NCI-H748 (cell line): ENCODE results near the gene TSPYL1.

Source experiments
- DNase-seq: peaks from one replicate; lab custom pipeline; 2025; ENCODE audit not compliant: unreplicated experiment; lab: John Stamatoyannopoulos, UW

The TSPYL1 gene

DNA sequence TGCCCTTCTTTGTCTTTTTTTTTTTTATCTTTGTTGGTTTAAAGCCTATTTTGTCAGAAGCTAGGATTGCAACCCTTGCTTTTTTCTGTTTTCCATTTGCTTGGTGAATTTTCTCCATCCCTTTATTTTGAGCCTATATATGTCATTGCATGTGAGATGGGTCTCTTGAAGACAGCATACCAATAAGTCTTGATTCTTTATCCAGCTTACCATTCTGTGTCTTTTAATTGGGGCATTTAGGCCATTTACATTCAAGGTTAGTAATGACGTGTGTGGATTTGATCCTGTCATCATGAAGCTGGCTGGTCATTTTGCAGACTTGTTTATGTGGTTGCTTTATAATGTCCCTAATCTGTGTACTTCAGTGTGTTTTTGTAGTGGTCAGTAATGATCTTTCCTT lies 16.4 kb downstream of the TSPYL1 start:
- DNase-seq, result no peak

DNA sequence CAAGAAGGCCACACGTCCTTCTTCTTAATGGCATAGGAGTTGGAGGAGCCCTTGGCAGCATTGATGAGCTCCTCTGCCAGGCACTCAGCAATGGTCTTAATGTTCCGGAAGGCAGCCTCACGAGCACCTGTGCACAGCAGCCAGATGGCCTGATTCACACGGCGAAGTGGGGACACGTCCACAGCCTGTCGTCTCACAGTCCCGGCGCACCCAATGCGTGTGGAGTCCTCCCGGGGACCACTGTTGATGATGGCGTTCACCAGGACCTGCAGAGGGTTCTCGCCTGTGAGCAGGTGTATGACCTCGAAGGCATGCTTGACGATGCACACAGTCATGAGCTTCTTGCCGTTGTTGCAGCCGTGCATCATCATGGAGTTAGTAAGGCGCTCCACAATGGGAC lies 21.2 kb downstream of the TSPYL1 start:
- DNase-seq, result no peak

DNA sequence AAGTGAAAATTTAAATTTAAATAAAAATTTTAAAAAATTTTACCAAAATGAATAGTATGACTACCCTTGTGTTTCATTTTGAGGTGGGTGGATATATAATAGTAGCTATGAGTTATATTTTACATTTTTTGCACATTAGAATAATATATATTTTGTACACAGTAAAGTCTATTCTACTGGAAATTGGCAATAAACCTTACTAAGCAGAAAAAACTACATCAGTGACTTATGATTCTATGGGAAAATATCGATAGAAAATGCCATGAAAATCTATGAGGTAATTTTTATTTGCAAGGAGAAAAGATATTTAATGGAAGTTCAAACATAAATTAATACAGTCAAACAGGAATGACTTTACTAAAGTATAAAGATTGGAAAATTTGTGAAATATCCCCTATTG lies 23.0 kb downstream of the TSPYL1 start:
- no peak for DNase-seq

DNA sequence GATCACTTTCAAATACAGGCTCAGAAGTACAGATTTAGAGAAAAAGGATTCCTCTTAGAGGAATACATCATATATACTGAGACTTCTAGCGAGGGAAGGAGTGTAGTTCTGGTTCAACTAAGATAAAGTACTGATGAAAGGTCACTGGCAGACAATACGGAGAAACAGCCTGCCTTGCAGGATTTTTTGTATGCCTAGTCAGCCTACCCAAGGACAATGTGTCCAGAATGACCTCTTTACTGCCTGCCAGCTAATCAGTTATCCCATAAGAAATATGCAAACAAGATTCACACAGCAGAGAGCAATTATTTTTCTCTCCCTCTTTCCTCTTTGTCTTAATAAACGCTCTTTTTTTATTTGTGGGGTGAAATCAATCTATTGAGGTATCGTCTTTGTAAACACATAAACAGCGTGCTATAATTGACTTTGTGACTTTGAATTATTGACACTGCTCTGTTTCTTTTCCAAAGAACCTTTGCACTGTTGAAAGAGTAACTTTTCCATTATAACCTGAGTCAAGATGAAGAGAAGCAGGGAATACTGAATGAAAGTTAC lies 24.4 kb downstream of the TSPYL1 start:
- peak; percentile 25 for DNase-seq

DNA sequence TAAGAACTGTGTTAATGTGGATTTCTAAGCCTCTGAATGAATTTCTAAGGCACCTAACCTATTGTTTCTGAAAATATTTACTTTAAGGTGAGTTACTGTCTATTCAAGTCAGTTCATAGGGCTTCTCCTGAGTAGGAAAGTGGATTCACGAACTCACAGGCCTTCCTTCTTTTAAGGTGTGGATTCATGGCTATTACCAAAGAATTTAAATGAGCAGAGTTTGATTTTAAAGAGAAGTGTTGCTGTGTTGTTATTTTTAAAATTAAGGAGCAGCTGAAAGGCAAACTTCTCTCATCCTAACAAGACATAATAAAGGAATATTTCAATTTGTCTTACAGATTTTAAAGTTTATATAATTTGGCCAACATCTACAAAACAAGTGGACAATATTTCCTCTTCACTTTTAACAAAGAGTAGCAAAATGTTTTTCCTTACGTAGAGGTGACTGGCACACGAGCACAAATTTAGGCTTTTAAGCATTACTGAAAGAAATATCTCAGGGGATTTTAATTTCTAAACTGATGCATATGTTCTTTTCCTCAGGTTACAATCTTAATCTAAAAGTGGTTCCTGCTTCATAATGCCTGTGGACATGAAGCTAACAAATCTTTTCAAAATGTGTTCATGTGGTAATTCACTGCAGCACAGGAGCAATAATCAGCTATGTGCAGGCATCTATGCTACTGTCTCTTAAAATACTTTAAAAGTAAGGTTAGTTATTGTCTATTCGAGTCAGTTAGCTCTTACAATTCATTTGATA lies 25.3 kb downstream of the TSPYL1 start:
- DNase-seq, result no peak

DNA sequence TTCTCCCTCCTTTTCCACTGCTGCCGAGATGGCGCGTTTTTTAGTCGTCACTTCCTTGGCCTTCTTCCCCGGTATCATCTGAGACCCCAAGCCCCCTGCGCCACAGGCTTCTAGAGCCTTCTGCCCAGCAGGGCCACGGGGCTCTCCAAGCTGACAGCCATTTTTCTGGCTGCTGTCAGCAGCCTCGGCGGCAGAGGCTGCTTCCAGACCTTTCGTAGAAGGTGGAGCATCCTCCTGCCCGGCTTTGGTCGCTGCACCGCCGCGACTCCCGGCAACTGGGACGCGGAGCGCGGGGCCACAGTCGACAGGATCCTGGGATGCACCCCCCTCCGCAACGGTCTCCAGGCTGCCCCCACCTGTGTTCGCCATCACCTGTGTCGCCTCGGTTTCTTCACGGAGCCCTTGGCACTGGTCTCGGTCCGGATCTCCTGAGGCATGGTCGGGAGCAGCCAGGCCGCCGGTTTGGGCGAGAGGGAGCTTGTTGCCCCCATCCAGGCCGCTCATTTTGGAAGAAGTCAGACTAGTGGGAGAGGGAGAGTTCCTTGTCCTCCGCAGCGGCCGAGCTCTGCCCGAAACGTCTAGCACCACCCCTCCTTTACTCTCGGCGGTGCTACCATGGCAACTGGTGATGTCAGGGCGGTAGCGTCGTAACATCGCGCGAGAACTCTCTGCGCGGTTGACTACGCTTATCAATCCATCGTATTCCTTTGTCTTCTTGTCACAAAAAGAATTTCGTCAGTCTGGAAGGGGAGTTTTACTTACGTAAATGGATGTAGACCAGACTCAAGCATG lies 26.0 kb downstream of the TSPYL1 start, which contains the start of gene TSPYL4:
TSPYL4 (minus strand) TSS at position 571 of the 792 bp plus-strand sequence; CDS start at position 504, 67 bp downstream.
- DNase-seq, result peak; percentile 98

GRCh38 chr6:116253188-116253504 lies 26.6 kb downstream of the TSPYL1 start:
- no peak for DNase-seq

GRCh38 chr6:116251568-116252384 lies 28.0 kb downstream of the TSPYL1 start:
- no peak for DNase-seq

DNA sequence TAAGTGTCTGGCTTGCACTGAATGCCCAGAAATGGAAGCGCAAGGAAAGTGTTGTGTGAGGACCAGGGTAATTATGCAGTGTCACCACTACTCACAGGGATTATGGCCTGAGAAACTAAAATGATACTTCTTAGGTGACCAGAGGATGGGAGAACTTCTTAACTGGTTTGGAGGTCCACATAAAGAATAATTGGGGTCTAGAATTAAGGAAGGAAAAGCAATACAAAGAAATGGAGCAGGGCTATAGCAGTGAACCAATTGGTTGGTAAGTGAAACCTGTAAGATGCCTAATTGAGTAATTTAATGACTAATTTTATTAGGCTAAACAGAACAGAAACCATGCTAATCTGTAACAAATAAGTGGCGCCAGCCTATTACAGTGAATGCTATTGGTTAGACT lies 31.2 kb downstream of the TSPYL1 start:
- DNase-seq, result no peak

DNA sequence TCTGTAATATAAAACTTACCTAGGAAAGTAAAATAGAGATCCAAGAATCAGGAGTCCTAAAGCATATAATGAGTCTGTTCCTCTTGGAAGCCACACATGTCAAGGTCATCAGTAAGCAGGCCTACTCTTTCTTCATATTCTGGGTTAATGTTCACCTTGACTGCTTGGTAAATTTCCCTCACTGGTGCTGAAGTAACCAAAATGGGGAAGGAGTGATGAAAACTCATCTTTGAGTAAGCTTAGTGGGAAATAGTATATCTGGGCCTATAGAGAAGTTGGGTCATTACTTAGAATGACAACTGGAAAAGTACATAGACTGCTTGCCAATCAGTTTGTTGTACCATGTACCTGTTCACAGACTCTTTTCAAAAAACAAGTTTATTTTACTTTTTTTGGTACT lies 32.4 kb downstream of the TSPYL1 start:
- no peak for DNase-seq

DNA sequence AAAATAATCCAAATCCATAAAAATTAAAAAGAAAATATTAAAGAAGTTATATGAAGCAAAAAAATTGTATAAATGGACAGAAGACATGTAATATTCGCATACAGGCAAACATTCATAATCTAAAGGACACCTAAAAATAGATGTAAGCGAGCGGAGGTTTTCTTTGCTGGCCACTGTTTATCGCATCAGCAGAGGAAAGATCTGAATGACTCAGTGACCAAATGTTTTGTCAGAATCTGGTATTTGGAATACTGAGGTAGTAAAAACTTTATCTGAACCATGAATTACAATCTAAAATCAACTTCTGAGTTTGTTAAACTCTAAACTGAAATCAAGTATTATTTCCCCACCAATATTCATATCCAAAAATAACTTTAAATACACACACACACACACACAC lies 33.6 kb downstream of the TSPYL1 start:
- DNase-seq, result no peak

DNA sequence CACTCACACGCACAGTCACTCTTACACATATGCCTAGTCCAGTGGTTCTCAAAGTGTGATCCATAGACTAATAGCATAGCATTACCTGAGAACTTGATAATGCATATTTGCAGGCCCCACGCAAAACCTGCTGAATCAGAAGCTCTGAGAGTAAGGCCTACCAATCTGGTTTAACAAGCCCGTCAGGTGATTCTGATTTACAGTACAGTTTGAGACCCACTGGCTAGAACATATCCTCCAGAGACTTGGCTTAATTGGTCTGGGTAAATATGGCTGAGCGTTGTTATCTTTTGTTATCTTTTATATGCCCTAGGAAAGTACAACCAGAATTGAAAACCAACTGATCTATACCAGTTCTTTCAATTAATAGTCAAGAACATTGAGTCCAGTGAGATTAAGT lies 35.4 kb downstream of the TSPYL1 start:
- peak; percentile 64 for DNase-seq

GRCh38 chr6:116239856-116240255 lies 39.9 kb downstream of the TSPYL1 start:
- DNase-seq, result no peak

- no peak for DNase-seq
Measured at GRCh38 chr6:116239256-116239655, 40.5 kb downstream of the TSPYL1 start.

DNA sequence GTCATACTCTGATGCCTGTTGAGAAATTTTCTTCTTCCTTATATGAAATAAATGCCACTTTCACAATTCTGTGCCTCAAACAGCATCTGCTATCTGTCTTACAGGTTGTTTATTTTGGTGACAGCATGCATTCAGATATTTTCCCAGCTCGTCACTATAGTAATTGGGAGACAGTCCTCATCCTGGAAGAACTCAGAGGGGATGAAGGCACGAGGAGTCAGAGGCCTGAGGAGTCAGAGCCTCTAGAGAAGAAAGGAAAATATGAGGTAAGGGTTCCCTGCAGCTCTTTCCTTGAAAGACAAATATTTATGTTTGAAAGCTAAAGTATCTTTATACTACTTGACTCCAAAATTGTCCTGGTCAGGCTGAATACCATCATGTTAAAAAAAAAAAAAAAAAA lies 41.6 kb downstream of the TSPYL1 start:
- DNase-seq, result no peak

- DNase-seq, result no peak
Measured at GRCh38 chr6:116234689-116235088, 45.0 kb downstream of the TSPYL1 start.

GRCh38 chr6:116229287-116229913 lies 50.3 kb downstream of the TSPYL1 start:
- peak; percentile 91 for DNase-seq
